GM18870 (cell line): ENCODE results near the gene TSHZ2.

ENCODE experiments used
- ATAC-seq: cut with Tn5 transposase; IDR thresholded peaks from one replicate; pipeline ENCODE4 v1.9.1; 2021; ENCODE audit warnings: moderate library complexity; ENCODE audit not compliant: unreplicated experiment

Gene TSHZ2

DNA sequence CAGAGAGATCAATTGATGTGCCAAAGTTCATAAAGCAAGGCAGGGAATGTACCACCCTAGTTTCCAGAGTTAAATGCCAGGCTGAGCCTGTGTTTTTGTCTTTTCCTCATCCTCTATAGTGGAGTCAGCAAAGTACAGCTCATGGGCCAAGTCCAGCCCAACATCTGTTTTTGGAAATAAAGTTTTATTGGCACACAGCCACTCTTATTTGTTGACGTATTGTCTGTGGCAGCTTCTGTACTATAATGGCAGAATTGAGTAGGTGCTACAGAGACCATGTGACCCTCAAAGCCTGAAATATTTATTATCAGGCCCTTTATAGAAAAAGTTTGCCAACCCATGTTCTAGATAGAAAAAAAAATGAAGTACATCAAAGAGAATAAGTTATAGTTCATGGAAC, 187.0 kb downstream of the TSHZ2 start:
- ATAC-seq, result no peak

DNA sequence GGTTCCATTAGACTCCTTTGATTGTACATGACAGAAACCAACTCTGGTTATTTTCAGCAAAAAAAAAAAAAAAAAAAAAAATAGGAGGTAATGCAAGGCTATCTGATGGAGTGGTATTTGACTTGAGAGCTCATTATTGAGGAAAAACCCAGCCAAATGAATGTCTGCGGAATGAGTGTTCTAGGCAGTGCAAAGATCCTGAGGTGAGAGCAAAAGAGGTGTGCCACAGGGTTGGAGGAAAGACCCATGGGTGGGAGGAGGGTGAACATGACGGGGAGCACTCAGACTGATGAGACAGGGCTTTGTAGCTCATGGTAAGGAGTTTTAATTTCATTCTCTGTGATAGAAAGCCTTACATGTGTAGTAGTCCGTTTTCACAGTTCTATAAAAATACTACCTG, 188.9 kb downstream of the TSHZ2 start:
- no peak for ATAC-seq

GRCh38 chr20:53161473-53161872, 189.3 kb downstream of the TSHZ2 start:
- ATAC-seq, result no peak

- ATAC-seq, result no peak
Observed at GRCh38 chr20:53162251-53162835, 190.2 kb downstream of the TSHZ2 start.

DNA sequence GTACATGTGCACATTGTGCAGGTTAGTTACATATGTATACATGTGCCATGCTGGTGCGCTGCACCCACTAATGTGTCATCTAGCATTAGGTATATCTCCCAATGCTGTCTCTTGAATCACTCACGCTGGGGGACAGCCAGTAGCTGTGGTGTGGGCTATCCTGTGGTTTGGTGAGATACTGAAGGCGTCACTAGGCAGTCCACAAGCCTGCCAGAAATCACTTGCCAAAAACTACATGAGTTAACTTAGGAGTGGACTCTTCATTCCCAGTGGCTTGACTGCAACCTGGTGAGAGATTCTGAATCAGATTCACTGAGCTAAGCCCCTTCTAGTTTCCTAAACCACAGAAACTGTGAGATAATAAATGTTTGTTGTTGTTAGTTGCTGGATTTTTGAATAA, 191.3 kb downstream of the TSHZ2 start:
- ATAC-seq, result no peak

DNA sequence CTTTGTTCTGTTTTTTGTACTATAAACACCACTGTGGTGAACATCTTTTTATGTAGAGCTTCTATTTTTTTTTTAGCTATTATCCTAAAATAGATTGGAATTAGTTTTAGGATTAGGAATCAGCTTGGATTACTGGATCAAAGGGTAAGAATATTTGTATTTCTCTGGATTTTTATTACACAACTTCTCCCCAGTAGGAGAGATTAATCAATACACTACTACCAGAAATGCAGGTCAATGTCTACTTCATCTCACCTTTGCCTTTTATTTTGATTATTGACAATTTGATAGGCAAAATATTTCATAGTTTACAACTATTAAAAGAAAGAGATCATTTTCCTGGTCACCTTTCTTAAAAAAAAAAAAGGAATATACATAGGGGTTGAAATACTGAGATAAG, 191.9 kb downstream of the TSHZ2 start:
- ATAC-seq, result no peak

GRCh38 chr20:53165452-53165851, 193.3 kb downstream of the TSHZ2 start:
- no peak for ATAC-seq

GRCh38 chr20:53168491-53168890, 196.3 kb downstream of the TSHZ2 start:
- ATAC-seq, result no peak

DNA sequence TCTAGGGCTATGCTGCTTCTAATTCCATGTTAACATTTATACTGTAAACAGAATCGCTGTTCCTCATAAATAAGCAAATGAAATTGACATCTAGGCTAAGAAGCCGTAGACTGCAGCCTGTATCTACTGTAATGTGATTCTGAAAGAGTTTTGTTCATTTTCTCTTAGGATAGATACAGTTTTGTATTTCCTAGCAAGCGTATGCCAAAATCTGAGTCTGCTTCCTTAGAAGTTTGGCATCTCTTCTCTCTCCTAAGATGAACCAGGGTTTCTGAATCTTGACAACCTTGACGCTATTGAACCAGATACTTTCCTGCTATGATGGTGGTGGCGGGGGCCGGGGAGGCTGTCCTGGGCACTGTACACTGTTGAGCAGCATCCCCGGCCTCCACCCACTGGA, 198.0 kb downstream of the TSHZ2 start:
- ATAC-seq, result no peak

- no peak for ATAC-seq
Observed at GRCh38 chr20:53171065-53171464, 198.9 kb downstream of the TSHZ2 start.

DNA sequence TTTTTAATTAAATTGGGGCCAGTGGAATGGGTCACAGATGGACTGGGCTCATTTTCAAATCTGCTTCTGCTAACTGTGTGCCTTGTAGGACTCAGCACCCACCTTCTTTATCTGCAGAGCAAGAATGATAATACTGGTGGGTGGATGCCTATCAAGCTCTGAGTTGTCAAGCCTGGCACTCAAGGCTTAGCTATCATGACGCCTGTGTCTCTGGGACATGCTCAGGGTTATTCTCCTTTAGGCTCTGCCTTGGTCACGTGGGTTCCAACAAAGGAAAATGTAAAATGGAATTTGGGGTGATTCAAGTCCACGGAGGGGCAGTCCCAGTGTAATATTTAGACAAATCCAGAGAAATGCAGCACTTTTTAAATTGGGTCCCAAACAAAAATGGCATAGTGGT, 202.3 kb downstream of the TSHZ2 start:
- no peak for ATAC-seq

DNA sequence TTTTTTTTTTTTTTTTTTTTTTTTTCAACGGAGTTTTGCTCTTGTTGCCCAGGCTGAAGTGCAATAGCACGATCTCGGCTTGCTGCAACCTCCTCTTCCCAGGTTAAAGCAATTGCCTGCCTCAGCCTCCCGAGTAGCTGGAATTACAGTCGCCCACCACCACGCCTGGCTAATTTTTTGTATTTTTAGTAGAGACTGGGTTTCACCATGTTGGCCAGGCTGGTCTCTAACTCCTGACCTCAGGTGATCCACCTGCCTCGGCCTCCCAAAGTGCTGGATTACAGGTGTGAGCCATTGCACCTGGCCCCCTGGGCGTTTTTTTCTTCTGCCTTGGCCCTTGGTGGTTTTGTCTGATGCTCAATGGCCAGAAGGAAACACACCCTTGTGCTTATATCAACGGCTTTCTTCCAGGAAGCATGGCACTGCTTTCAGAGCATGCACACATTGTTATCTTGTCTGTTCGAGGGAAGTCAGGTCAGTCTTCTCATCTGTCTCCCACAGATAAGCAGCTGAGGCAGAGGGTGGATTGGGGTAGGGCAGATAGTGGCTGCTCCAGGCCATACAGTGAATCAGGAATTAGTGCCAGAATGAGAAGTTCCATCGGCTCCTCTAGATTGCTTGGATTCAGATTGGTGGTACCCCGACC, 203.1 kb downstream of the TSHZ2 start:
- no peak for ATAC-seq

DNA sequence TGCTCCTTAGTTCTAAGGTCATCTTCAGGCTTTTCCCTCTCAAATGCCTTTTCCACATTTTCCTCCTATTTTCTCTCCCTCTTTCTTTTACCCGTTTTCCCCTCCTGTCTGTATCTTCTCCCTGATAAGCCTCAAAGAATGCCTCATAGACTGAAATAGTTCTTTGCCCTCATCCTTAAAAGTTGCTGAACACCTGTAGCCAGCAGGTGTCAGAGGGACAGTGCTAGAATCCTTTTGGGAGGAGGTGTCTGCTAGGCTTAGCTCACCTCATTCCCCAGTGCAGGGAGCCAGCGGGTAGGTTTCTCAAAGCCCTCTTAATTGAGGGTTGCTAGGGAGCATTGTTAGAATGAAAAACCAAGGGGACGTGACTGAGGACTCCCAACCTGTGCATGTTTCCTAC, 204.0 kb downstream of the TSHZ2 start:
- no peak for ATAC-seq

- no peak for ATAC-seq
Observed at GRCh38 chr20:53177687-53178086, 205.5 kb downstream of the TSHZ2 start.

DNA sequence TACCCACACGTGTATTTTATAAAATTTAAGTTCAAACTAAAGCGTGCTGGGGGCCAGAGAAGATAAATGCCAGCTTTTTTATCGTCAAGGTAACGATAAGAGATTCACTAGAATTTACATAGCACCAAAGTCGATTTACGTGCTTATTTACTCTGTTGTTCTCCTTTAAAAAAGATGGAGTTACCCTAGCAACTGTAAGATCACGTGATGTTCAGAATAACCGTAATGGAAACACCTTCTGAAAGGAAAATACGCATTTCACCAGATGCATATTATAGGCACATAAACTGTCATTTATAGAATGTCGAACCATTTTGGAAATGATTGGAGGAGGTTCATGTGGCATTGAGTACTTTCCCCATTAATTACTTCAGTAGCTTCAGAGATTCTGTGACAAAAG, 207.6 kb downstream of the TSHZ2 start:
- ATAC-seq, result no peak

DNA sequence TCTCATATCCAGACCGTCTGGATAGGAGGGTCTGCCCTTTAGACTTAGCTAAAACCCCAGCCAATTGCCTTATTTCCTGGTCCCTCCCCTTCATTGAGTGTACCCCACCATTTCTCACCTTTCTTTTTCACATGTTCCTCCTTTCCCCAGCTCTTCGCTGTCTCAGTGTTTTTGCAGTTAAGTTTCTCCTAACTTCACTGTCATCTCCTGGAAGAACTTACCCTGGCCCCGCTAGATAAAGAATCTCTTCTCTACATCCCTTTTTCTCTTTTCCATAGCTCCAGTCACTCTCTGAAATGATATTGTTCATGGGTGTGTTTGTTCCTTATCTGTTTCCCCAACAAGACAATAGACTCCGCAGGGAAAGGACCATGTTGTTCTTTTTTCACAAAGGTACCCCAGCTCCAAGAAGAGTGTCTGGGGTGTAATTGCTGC, 208.8 kb downstream of the TSHZ2 start:
- no peak for ATAC-seq

DNA sequence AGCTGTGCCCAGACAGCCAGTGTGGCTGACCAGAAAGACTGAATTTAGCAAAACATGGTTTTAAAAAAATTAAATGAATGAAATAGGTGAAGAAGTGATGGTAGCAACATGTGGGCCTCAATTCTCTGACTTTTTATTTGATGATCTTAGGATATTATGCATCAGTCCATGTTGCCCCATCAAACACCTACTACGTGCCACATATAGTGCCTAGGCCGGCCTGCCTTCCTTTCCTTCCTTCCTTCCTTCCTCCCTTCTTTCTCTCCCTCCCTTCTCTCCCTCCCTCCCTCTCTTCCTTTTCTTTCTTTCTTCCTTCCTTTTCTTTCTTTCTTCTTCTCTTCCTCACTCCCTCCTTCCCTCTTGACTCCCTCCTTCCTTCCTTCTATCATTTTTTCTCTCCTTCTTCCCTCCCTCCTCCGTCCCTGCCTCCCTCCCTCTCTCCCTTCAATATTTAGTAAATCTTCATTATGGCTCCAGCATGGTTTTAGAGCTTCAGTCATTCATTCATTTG, 209.8 kb downstream of the TSHZ2 start:
- ATAC-seq, result no peak

DNA sequence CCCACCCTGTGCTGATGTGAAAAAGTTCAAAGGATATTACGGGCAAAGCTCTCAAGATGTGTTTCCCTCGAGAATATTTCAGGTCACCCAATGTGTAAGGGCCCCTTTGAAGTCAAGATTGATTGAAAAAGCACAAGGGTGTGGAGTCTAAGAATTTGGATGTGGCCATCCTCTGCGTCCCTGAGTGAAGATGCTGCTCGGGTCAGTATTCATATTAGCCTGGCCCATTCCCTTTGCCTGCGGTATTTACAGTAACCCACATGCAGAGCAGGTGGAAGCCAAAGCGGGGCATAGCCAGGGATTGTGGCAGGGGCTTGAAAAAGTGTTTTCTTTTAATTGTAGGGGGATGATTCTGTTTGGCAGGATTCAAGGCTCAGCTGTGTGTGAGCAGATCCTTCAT, 211.0 kb downstream of the TSHZ2 start:
- no peak for ATAC-seq

- ATAC-seq, result no peak
Observed at GRCh38 chr20:53186635-53187034, 214.5 kb downstream of the TSHZ2 start.

DNA sequence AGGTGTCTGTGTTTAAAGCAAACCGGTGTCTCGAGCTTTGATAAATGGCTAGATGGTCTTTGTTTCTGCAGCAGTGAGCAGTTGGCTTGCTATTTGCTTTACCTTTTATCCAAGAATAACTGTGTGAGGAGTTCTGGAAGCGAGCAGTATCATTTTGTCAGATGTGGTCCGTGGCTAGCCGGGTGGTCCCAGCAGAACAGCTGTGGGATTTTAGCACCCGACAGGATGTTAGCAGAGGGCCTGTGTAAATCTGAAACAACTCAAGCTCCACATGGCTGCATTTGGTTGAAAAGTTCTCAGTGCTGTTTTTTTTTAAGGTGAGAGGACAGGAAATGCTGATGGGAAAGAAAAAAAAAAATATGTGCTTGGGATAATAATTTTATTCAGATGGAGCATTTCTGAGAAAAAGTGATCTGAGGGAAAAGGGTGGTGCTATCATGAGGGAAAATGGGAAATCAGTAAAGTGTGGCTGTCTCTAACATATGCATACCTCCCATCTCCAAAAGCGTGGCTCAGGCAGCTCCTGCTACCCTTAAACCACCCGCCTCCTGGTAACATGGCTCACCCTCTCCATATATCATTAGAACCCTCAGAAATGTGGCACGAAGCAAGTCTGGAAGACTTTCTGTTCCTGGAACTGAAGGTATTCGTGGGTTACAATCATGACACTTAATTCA, 215.4 kb downstream of the TSHZ2 start:
- ATAC-seq, result no peak

- ATAC-seq, result no peak
Observed at GRCh38 chr20:53190225-53190624, 218.1 kb downstream of the TSHZ2 start.

DNA sequence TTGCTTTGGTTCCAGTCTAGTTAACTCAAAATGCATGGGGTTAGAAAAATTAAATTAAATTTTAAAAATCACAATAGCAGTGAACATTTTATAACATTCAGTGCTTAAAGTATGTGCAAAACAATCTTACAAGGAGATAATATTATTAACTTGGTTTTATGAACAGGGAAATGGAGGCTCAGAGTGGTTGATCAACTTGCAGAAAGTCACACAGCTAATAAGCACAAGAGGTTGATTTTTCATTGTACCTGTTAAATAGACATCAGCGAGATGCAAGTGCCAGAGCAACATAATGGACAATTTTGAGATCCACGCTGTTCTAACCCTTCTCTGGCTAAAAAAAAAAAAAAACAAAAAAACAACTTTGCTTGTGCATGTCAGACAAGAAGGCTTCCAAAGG, 219.8 kb downstream of the TSHZ2 start:
- no peak for ATAC-seq
